ENCODE results near the gene NLRP12. TPM values are rescaled to one million over a fixed set of nuclear protein-coding genes. Genes with fewer than 3 reads are reported as not detected.

Gene NLRP12
- total RNA-seq, 1 donor from 2014 or later: not detected

DNA sequence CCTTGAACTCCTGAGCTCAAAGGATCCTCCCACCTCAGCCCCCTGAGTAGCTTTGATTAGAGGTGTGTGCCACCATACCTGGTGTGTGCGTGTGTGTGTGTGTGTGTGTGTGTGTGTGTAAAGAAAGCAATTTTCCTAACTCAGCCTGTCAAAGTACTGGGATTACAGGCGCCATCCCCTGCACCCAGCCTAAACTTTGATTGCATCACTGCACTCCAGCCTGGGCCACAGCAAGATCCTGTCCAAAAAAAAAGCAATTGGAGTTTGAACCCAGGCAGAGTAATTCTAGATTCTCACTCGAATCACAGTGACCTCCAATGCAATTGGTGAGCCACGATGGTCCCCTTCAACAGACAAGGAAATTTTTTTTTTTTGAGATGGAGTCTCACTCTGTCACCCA lies 29.1 kb downstream of the NLRP12 start:
- no peaks in the 10 kb centered on the region for H3K79me2 ChIP-seq (ENCODE audit: low read depth)
- H3K4me3 Mint-ChIP-seq: no peak overlapping the region
- H3K9ac ChIP-seq: no peak overlapping the region
- no peak overlapping the region for H3K4me2 ChIP-seq
- H3K9me3 Mint-ChIP-seq: no peaks in the 10 kb centered on the region
- H3K4me1 ChIP-seq: no peaks in the 10 kb centered on the region
- H3K36me3 ChIP-seq: no peaks in the 10 kb centered on the region
- TF ChIP-seq EZH2phosphoT487 (IDR thresholded peaks at IDR 0.05) (no peak), EZH2 (IDR thresholded peaks at IDR 0.05) (no peak)
- TF ChIP-seq, protein P1, sequence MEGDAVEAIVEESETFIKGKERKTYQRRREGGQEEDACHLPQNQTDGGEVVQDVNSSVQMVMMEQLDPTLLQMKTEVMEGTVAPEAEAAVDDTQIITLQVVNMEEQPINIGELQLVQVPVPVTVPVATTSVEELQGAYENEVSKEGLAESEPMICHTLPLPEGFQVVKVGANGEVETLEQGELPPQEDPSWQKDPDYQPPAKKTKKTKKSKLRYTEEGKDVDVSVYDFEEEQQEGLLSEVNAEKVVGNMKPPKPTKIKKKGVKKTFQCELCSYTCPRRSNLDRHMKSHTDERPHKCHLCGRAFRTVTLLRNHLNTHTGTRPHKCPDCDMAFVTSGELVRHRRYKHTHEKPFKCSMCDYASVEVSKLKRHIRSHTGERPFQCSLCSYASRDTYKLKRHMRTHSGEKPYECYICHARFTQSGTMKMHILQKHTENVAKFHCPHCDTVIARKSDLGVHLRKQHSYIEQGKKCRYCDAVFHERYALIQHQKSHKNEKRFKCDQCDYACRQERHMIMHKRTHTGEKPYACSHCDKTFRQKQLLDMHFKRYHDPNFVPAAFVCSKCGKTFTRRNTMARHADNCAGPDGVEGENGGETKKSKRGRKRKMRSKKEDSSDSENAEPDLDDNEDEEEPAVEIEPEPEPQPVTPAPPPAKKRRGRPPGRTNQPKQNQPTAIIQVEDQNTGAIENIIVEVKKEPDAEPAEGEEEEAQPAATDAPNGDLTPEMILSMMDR (IDR thresholded peaks at IDR 0.05): no peak
- H3K27me3 Mint-ChIP-seq (ENCODE audit: insufficient read depth, low read depth): peaks cover 6% of the 10 kb centered on the region
- H3K27ac ChIP-seq: no peak overlapping the region
- H3K4me1 Mint-ChIP-seq: no peaks in the 10 kb centered on the region
- H3K4me3 ChIP-seq: no peak overlapping the region
- DNase-seq (ENCODE audit: low spot score): no peak
- no peak overlapping the region for H2AFZ ChIP-seq (replicated peaks)
- H3F3A ChIP-seq (ENCODE audit: low read depth): no peaks in the 10 kb centered on the region
- H3K9me3 ChIP-seq (ENCODE audit: low read depth): no peaks in the 10 kb centered on the region
- H3K27me3 ChIP-seq: no peaks in the 10 kb centered on the region
- H3K36me3 Mint-ChIP-seq: no peaks in the 10 kb centered on the region
- no peaks in the 10 kb centered on the region for H4K20me1 ChIP-seq (ENCODE audit: low read depth)
- no peak overlapping the region for H3K27ac Mint-ChIP-seq

DNA sequence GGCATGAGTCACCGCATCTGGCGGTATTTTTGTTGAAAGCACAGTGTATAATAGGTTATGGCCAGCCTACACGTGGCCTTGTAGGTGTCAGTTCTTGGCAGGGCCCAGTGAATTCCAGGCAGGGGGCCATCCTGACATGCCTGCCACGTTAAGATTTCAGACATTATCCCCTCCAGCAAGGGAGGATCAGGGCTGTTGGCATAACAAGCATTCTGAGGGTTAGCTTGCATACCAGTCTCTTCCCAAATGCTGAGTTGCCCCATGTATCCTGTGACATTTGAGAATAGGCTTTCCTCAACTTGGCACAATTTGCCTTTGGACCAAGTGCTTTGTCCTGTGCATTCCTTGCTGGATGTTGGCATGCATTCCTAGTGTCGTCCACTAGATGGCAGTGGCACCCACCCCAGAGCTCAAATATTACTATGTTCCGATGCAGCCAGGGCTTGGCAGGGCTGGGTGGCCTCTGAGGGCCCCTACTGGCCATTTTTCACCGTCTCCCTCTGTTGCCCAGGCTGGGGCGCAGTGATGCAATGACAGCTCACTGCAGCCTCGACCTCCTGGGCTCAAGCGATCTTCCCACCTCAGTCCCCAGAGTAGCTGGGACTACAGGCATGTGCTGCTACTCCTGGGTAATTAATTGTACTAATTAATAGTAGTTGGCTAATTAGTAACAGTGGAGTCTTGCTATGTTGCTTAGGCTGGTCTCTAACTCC lies 31.2 kb downstream of the NLRP12 start:
- no peak overlapping the region for H3K27ac ChIP-seq
- no peak overlapping the region for H3K4me3 ChIP-seq
- Mint-ChIP-seq H3K4me1 (no peaks in the 10 kb centered on the region), H3K27me3 (ENCODE audit: insufficient read depth, low read depth) (peaks cover 2% of the 10 kb centered on the region), H3K36me3 (no peaks in the 10 kb centered on the region), H3K27ac (no peak overlapping the region), H3K4me3 (peak overlapping the region; percentile 19), H3K9me3 (no peaks in the 10 kb centered on the region)
- H3F3A ChIP-seq (ENCODE audit: low read depth): no peaks in the 10 kb centered on the region
- no peak overlapping the region for H2AFZ ChIP-seq (replicated peaks)
- TF ChIP-seq, protein P1 (IDR thresholded peaks at IDR 0.05): peak; percentile 100
- TF ChIP-seq EZH2phosphoT487 (IDR thresholded peaks at IDR 0.05): no peak
- no peaks in the 10 kb centered on the region for H3K36me3 ChIP-seq
- peak; percentile 92 for DNase-seq (ENCODE audit: low spot score)
- H3K4me1 ChIP-seq: no peaks in the 10 kb centered on the region
- H3K27me3 ChIP-seq: no peaks in the 10 kb centered on the region
- H3K9ac ChIP-seq: no peak overlapping the region
- no peaks in the 10 kb centered on the region for H4K20me1 ChIP-seq (ENCODE audit: low read depth)
- H3K9me3 ChIP-seq (ENCODE audit: low read depth): no peaks in the 10 kb centered on the region
- H3K79me2 ChIP-seq (ENCODE audit: low read depth): no peaks in the 10 kb centered on the region
- H3K4me2 ChIP-seq: no peak overlapping the region

DNA sequence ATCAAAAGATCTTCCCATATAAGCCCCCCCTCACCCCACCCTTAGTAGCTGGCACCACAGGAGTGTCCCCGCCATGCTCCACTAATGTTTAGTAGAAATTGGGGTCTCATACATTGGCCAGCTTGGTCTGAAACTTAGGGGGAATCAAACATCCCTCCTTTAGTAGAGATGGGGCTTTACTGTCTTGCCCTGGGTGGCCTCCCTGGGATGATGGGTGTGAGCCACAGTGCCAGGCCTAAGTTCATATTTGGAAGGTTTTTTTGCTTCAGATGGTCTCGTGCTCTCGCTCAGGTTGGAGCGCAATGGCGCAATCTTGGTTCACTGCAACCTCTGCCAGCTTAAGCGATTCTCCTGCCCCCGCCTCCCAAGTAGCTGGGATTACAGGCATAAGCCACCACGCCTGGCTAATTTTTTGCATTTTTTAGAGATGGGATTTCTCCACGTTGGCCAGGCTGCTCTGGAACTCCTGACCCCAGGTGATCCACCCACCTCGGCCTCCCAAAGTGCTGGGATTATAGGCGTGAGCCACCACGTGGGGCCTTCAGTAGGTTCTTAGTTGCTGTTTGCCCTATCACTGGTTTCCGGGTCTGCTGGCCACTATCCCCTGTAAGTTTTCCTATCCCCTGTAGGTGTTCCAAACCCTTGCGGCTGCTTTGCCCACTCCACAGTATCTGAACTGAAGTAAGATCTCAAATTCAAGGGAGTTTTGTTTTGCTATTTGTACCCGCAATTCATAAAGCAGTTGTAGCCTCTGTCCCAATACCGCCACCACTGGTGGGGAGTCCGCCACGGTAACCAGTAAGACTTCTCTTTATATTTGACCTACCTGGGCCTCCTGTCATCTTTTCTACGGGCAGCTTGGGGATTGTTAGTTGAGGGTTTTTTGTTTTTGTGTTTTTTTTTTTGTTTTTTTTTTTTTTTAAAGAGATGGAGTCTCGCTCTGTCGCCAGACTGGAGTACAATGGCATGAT lies 34.1 kb downstream of the NLRP12 start:
- H3K4me2 ChIP-seq: no peak overlapping the region

More for the DNA sequence above, 34.1 kb downstream of the NLRP12 start:
- Histone ChIP-seq H3K9me3 (ENCODE audit: low read depth) (no peaks in the 10 kb centered on the region), H4K20me1 (ENCODE audit: low read depth) (no peaks in the 10 kb centered on the region), H3K27ac (no peak overlapping the region), H3K36me3 (no peaks in the 10 kb centered on the region), H3K27me3 (no peaks in the 10 kb centered on the region), H3K79me2 (ENCODE audit: low read depth) (no peaks in the 10 kb centered on the region), H3K4me1 (no peaks in the 10 kb centered on the region), H3F3A (ENCODE audit: low read depth) (peaks cover 4% of the 10 kb centered on the region), H3K9ac (no peak overlapping the region), H2AFZ (replicated peaks) (no peak overlapping the region), H3K4me3 (no peak overlapping the region)
- no peaks in the 10 kb centered on the region for H3K36me3 Mint-ChIP-seq
- H3K9me3 Mint-ChIP-seq: no peaks in the 10 kb centered on the region
- no peak for DNase-seq (ENCODE audit: low spot score)
- no peak overlapping the region for H3K4me3 Mint-ChIP-seq
- peaks cover 8% of the 10 kb centered on the region for H3K4me1 Mint-ChIP-seq
- TF ChIP-seq EZH2phosphoT487 (IDR thresholded peaks at IDR 0.05) (no peak), EZH2 (IDR thresholded peaks at IDR 0.05) (no peak)
- TF ChIP-seq, protein P1 (IDR thresholded peaks at IDR 0.05): no peak
- H3K27me3 Mint-ChIP-seq (ENCODE audit: insufficient read depth, low read depth): peaks cover 2% of the 10 kb centered on the region
- no peak overlapping the region for H3K27ac Mint-ChIP-seq
